A549 (cell line): ENCODE data around the gene CRYM. TPM values are rescaled to one million over a fixed set of nuclear protein-coding genes. Genes with fewer than 3 reads are reported as not detected.

Experiments used
- ATAC-seq, 2 experiments: fragments of 200-7000 bp in 1 of 2; fragments of >200 bp in 1 of 2; cut with Nextera tagmentation in 1 of 2; cut with Tn5 transposase in 1 of 2; 3 replicates each; pipeline versions ENCODE4 v1.8.0 to v1.9.1; 2018 to 2020; ENCODE audit warnings: mild to moderate bottlenecking in 1 of 2, moderate library complexity in 1 of 2
- CTCF ChIA-PET: fragments of 300-600 bp; sonication (Branson Sonifier 250); formaldehyde crosslinking; extraction: SDS; loops from one replicate; lab custom pipeline; 2021; ENCODE audit warnings: antibody characterized with exemption, inconsistent platforms; lab: Yijun Ruan, JAX
- POLR2A ChIA-PET: fragments of 350-600 bp; formaldehyde crosslinking; extraction: SDS; loops from one replicate; lab custom pipeline; 2021; ENCODE audit warnings: antibody characterized with exemption, inconsistent platforms; lab: Yijun Ruan, JAX
- DNase-seq, 2 experiments: peaks; one replicate each; pipeline versions ENCODE4 v3.0.0 to v3.0.0-alpha.2; 2011 to 2016; ENCODE audit warnings: low read depth in 1 of 2, low spot score in 1 of 2
- FAIRE-seq: peaks from 2 replicates; lab custom pipeline; 2011; peaks lifted over from hg19 to GRCh38; lab: Jason Lieb, UNC
- H3K27ac ChIP-seq, 2 experiments: fragments of >200 bp; sonication (Bioruptor Twin); formaldehyde crosslinking; 3 replicates each; pipeline ENCODE4 v1.5.1; 2016 to 2017
- H3K4me1 ChIP-seq: fragments of >200 bp; sonication (Bioruptor Twin); formaldehyde crosslinking; 3 replicates; pipeline ENCODE4 v1.6.1; 2016
- H3K4me2 ChIP-seq: fragments of >200 bp; sonication (Bioruptor Twin); formaldehyde crosslinking; 3 replicates; pipeline ENCODE4 v1.6.1; 2016
- H3K4me3 ChIP-seq: fragments of >200 bp; sonication (Bioruptor Twin); formaldehyde crosslinking; 3 replicates; pipeline ENCODE4 v1.5.1; 2016
- H3K9me3 ChIP-seq: fragments of >200 bp; sonication (Bioruptor Twin); formaldehyde crosslinking; 3 replicates; pipeline ENCODE4 v1.6.1; 2016
- CBX2 ChIP-seq: fragments of 200-600 bp; sonication (generic); IDR thresholded peaks from 2 replicates; pipeline ENCODE4 v1.6.1; 2016; ENCODE audit warnings: low read depth, mild to moderate bottlenecking, borderline replicate concordance
- CEBPB ChIP-seq, 2 experiments: fragments of >200 bp in 1 of 2; sonication (Bioruptor Twin) in 1 of 2; formaldehyde crosslinking in 1 of 2; IDR thresholded peaks; 2 replicates each; pipeline ENCODE4 v1.6.1; 2012 to 2016
- CHD4 ChIP-seq: fragments of 200-600 bp; sonication (generic); IDR thresholded peaks from 2 replicates; pipeline ENCODE4 v1.6.1; 2016; ENCODE audit warnings: antibody characterized with exemption, mild to moderate bottlenecking, borderline replicate concordance
- EHF ChIP-seq: fragments of 250-450 bp; sonication (Bioruptor Pico); IDR thresholded peaks from 2 replicates; pipeline ENCODE4 v1.5.0; 2020; ENCODE audit warnings: mild to moderate bottlenecking
- ESRRA ChIP-seq: fragments of 150-350 bp; IDR thresholded peaks from 2 replicates; pipeline ENCODE4 v1.6.1; 2014; ENCODE audit warnings: mild to moderate bottlenecking, low read length, borderline replicate concordance
- FOSL2 ChIP-seq, 2 experiments: fragments of 450-650 bp in 1 of 2; fragments of >200 bp in 1 of 2; sonication (Bioruptor Twin) in 1 of 2; formaldehyde crosslinking; IDR thresholded peaks; 2 replicates each; pipeline versions ENCODE4 v1.5.0 to v1.6.1; 2016 to 2020; ENCODE audit warnings: mild to moderate bottlenecking in 1 of 2, moderate library complexity in 1 of 2
- HOXA7 ChIP-seq: fragments of 250-450 bp; sonication (Bioruptor Pico); IDR thresholded peaks from 2 replicates; pipeline ENCODE4 v1.5.0; 2020; ENCODE audit warnings: mild to moderate bottlenecking, moderate library complexity
- HOXB5 ChIP-seq: fragments of 250-450 bp; sonication (Bioruptor Pico); IDR thresholded peaks from 2 replicates; pipeline ENCODE4 v1.5.0; 2020; ENCODE audit warnings: mild to moderate bottlenecking, moderate library complexity
- KDM1A ChIP-seq: fragments of 200-600 bp; sonication (generic); IDR thresholded peaks from 2 replicates; pipeline ENCODE4 v1.6.1; 2016; ENCODE audit warnings: low read depth, mild to moderate bottlenecking
- MAFK ChIP-seq: fragments of 450-650 bp; IDR thresholded peaks from 2 replicates; pipeline ENCODE4 v1.6.1; 2014; ENCODE audit not compliant: partially characterized antibody
- MAZ ChIP-seq: fragments of 150-350 bp; IDR thresholded peaks from 2 replicates; pipeline ENCODE4 v1.6.1; 2014; ENCODE audit warnings: antibody characterized with exemption, low read depth, low read length, borderline replicate concordance
- RCOR1 ChIP-seq: fragments of 150-350 bp; IDR thresholded peaks from 2 replicates; pipeline ENCODE4 v1.6.1; 2014; ENCODE audit warnings: antibody characterized with exemption, low read length, low read depth
- RNF2 ChIP-seq: fragments of 200-600 bp; sonication (generic); IDR thresholded peaks from 2 replicates; pipeline ENCODE4 v1.6.1; 2016; ENCODE audit warnings: low read depth, mild to moderate bottlenecking, antibody characterized with exemption, moderate library complexity, borderline replicate concordance
- SMC3 ChIP-seq: fragments of >200 bp; sonication (Bioruptor Twin); formaldehyde crosslinking; IDR thresholded peaks from 3 replicates; pipeline ENCODE4 v1.6.1; 2018; ENCODE audit warnings: inconsistent platforms
- SREBF2 ChIP-seq: fragments of 450-650 bp; IDR thresholded peaks from 2 replicates; pipeline ENCODE4 v1.6.1; 2014; ENCODE audit warnings: mild to moderate bottlenecking, moderate library complexity
- TFCP2L1 ChIP-seq: fragments of 250-450 bp; sonication (Bioruptor Pico); IDR thresholded peaks from 2 replicates; pipeline ENCODE4 v1.5.0; 2021; ENCODE audit warnings: mild to moderate bottlenecking
- ZNF302 ChIP-seq: fragments of 250-450 bp; sonication (Bioruptor Pico); IDR thresholded peaks from 2 replicates; pipeline ENCODE4 v1.9.0; 2021; ENCODE audit warnings: inconsistent platforms, mild to moderate bottlenecking, moderate library complexity
- ZSCAN20 ChIP-seq: fragments of 250-450 bp; sonication (Bioruptor Pico); IDR thresholded peaks from 2 replicates; pipeline ENCODE4 v1.8.0; 2022; ENCODE audit warnings: mild to moderate bottlenecking, moderate library complexity
- WGBS: methylation state at CpG from one replicate; pipeline ENCODE4 v1.1.6; 2017; ENCODE audit errors: missing lambda C conversion rate; 5-methylcytosine and 5-hydroxymethylcytosine counted together
- polyA plus RNA-seq, 4 experiments: library from polyadenylated mRNA; depleted of rRNA in 3 of 4; stranded (reverse); fragments of >200 nt; fragmentation: RNase III in 1 of 4; extraction: RNeasy Plus Mini Kit Qiagen cat#74134 plus additional on column Dnase treatment in 1 of 4; gene quantifications; 2 replicates in 3 of 4; 3 replicates in 1 of 4; pipeline ENCODE4 v1.2.3, GENCODE V29; 2011 to 2017
- TF ChIP-seq, protein P1 (sequence below): fragments of >200 bp; sonication (Bioruptor Twin); formaldehyde crosslinking; IDR thresholded peaks from 3 replicates; pipeline ENCODE4 v1.5.1; 2016
- TF ChIP-seq, protein P2 (sequence below): fragments of 250-450 bp; sonication (Bioruptor Pico); IDR thresholded peaks from 2 replicates; pipeline ENCODE4 v1.5.0; 2021; ENCODE audit warnings: mild to moderate bottlenecking, moderate library complexity, borderline replicate concordance

CRYM gene
- polyA plus RNA-seq, 2 of the 4 experiments (the other 2 are of a cell fraction): 0.98 to 3.1 TPM

DNA sequence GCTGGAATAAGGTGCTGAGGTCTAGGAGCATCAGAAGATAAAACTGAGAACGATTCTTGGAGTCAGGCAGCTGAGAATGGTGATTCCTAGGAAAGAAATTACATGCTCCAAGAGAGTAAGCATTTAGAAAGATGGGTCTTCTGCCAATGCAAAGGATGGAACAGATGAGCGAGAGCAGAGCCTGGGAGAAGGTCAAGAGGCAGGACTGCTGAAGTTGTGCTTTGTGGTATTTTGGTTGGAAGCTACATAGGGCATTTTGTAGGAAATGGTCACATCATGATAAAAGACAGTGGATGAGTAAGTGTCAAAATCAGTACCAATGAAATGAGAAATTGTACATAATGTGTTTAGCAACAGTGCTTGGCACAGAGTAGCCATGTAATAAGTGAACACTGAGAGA is 1.4 kb upstream of the CRYM start:
- 54% methylated on average over 2 of the region's 2 CpGs for WGBS
- ChIA-PET POLR2A (interaction anchor here (0.6 kb wide), 1 partner anchor 123 kb away, joined by 4 read pairs; no protein-coding TSS in a partner anchor), CTCF (interaction anchor here (0.7 to 10.8 kb wide), 15 partner anchors 10 to 504 kb away, joined by 3 to 160 read pairs (median 7); partner anchors contain the start of genes LDAF1 and ZP2)
- no peak for ATAC-seq
- Histone ChIP-seq H3K4me2 (no peak overlapping the region), H3K4me1 (no peaks in the 10 kb centered on the region), H3K27ac (no peak overlapping the region), H3K4me3 (no peak overlapping the region), H3K9me3 (no peaks in the 10 kb centered on the region)
- TF ChIP-seq CBX2 (no peak), ESRRA (no peak), RCOR1 (no peak), KDM1A (no peak), TFCP2L1 (CRISPR knock-in tag) (no peak), MAFK (no peak), CEBPB (IDR thresholded peaks at IDR 0.05) (no peak), SREBF2 (no peak), ZNF302 (CRISPR knock-in tag) (no peak), CHD4 (no peak), HOXB5 (CRISPR knock-in tag) (no peak), ZSCAN20 (CRISPR knock-in tag) (no peak), EHF (CRISPR knock-in tag) (no peak), FOSL2 (IDR thresholded peaks at IDR 0.05) (no peak), FOSL2 (CRISPR knock-in tag; IDR thresholded peaks at IDR 0.05) (no peak)
- TF ChIP-seq, protein P1, sequence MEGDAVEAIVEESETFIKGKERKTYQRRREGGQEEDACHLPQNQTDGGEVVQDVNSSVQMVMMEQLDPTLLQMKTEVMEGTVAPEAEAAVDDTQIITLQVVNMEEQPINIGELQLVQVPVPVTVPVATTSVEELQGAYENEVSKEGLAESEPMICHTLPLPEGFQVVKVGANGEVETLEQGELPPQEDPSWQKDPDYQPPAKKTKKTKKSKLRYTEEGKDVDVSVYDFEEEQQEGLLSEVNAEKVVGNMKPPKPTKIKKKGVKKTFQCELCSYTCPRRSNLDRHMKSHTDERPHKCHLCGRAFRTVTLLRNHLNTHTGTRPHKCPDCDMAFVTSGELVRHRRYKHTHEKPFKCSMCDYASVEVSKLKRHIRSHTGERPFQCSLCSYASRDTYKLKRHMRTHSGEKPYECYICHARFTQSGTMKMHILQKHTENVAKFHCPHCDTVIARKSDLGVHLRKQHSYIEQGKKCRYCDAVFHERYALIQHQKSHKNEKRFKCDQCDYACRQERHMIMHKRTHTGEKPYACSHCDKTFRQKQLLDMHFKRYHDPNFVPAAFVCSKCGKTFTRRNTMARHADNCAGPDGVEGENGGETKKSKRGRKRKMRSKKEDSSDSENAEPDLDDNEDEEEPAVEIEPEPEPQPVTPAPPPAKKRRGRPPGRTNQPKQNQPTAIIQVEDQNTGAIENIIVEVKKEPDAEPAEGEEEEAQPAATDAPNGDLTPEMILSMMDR: no peak
- FAIRE-seq: no peak
- DNase-seq: no peak

DNA sequence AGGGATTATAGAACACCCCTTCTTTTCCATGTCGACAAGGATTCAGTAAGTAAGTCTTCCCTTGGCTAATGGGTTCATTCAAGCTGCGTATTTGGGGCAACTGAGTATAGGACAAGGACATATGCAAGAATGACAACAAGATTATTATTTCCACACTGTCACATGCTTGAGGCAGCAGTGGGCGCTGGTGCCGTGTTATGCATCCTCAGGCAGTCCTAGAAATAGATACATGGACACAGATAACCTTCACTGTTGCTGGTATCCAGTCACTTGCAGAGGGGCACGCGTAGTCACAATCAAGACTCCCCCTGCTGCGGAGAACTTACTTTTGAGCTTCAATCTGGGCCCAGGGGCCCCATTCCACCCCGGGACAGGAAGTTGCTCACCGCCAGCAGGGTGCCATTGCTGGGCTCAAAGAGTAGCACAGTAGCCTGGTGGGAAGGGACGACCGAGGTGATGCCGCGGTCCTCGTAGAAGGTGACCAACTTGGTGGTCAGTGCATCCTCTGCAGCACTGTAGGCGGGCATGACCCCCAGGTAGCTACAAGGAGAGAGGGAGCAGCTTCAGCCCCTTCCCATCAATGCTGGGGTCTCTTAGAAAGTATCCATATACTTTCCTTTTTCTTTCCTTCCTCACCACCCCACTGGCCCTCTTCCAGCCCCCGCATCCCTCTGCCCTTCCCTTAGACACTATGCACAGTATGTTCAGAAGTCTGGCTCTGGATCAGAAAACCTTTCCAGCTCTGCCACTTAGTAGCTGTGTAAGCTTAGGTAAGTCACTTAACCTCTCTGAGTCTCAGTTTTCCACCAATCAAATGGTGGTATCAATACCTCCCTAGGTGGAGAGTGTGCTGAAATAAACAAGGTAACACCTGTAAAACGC is 804 bp downstream of the CRYM start:
- FAIRE-seq (no peak), DNase-seq (no peak), ATAC-seq (peak; percentile 20 to 32; a peak in 5 of 6 replicates)
- H3K4me1 ChIP-seq: no peaks in the 10 kb centered on the region
- POLR2A ChIA-PET: no interaction called here
- peak overlapping the region in 1 of 2 experiments; percentile 76; a peak in 3 of 6 replicates for H3K27ac ChIP-seq
- peak overlapping the region; percentile 97 for H3K4me2 ChIP-seq
- peak overlapping the region; percentile 54 for H3K4me3 ChIP-seq
- TF ChIP-seq SMC3: no peak
- TF ChIP-seq, protein P2, sequence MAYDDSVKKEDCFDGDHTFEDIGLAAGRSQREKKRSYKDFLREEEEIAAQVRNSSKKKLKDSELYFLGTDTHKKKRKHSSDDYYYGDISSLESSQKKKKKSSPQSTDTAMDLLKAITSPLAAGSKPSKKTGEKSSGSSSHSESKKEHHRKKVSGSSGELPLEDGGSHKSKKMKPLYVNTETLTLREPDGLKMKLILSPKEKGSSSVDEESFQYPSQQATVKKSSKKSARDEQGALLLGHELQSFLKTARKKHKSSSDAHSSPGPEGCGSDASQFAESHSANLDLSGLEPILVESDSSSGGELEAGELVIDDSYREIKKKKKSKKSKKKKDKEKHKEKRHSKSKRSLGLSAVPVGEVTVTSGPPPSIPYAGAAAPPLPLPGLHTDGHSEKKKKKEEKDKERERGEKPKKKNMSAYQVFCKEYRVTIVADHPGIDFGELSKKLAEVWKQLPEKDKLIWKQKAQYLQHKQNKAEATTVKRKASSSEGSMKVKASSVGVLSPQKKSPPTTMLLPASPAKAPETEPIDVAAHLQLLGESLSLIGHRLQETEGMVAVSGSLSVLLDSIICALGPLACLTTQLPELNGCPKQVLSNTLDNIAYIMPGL (CRISPR knock-in tag): no peak
- CTCF ChIA-PET: interaction anchor here (0.8 to 10.8 kb wide), 28 partner anchors 8 to 1038 kb away, joined by 3 to 160 read pairs (median 5); partner anchors contain the start of gene LDAF1
- H3K9me3 ChIP-seq: no peaks in the 10 kb centered on the region
- 65% methylated on average over 16 of the region's 17 CpGs for WGBS

DNA sequence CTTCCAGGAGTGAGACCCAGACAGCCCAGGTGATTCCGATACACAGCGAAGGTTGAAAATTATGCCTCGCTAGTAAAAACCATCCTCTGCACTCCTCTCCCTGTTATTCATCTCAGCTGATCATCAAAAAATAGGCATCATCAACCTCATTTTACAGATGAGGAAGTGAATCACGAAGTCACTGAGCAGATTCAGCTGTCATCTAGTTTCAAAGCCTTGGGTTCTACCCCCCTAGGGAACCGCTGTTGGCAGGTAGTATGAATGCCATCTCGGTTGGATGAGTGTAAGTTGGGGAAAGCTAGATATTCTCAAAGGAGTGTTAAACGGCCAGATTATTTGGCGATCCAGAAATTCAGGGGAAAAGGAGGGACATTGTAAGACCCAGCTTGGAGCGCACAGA is 2.0 kb downstream of the CRYM start:
- Histone ChIP-seq H3K4me3 (no peak overlapping the region), H3K27ac (no peak overlapping the region), H3K9me3 (no peaks in the 10 kb centered on the region), H3K4me1 (no peaks in the 10 kb centered on the region), H3K4me2 (no peak overlapping the region)
- 80% methylated on average over 9 of the region's 9 CpGs for WGBS
- no peak for DNase-seq
- POLR2A ChIA-PET: interaction anchor here (1.2 kb wide), 1 partner anchor 87 kb away, joined by 3 read pairs; no protein-coding TSS in a partner anchor
- TF ChIP-seq HOXA7 (no peak), ZNF302 (CRISPR knock-in tag) (no peak), RNF2 (no peak), SREBF2 (no peak), MAZ (no peak)
- TF ChIP-seq, protein P2 (CRISPR knock-in tag): no peak
- TF ChIP-seq, all 56 proteins: peak for 0
- ATAC-seq (no peak), FAIRE-seq (no peak)
- CTCF ChIA-PET: interaction anchor here (0.7 to 10.8 kb wide), 10 partner anchors 9 to 1045 kb away, joined by 3 to 160 read pairs (median 8); no protein-coding TSS in a partner anchor
